ENCODE measurements around the gene SLFNL1.

SLFNL1 gene

GRCh38 chr1:40987439-40988276 is 33.9 kb downstream of the SLFNL1 start:
- no peak for DNase-seq (ENCODE audit: extremely low read depth in 1 of 2, low read depth in 1 of 2)

DNA sequence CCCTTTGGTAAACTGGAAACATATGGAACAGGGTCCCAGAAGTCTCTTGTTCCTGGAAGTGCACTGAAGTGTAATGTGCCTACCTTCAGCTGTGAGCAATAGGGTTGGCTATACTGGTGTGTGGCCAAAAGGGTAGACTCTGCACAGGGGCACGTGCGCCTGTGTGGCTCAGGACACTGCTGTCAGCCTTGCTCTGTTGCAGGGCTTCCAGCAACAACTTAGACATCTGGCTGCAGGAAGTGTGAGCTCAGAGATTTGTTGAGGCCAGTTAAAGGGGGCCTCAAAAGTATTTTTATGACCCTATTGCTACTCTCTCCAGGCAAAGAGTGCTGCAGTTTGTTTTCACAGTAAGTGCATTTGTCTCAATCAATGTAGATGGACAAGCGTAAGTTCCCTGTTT is 34.6 kb downstream of the SLFNL1 start:
- no peak for DNase-seq (ENCODE audit: extremely low read depth in 1 of 2, low read depth in 1 of 2)

DNA sequence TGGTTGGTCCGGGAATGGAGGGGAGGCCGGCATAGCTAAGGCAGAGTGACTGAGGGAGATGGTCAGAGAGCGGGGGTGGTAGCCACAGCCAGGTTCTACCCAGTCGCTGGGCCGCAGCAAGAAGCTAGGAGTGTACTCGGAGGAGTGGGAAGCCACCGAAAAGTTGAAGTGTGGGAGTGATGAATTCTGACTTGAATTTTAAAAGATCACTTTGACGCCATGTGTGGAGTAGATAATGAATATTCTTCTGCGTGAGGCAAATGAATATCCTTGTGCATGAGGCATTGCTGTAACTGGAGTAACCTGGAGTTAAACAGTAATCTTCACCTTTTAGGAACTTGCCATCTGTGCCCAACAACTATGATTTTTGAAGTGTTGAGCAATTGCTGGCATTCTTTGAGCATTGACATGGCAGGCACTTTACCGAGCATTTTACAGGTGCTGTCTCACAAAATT is 35.2 kb downstream of the SLFNL1 start:
- DNase-seq (ENCODE audit: extremely low read depth in 1 of 2, low read depth in 1 of 2): no peak

- DNase-seq (ENCODE audit: extremely low read depth in 1 of 2, low read depth in 1 of 2): no peak
These were observed 35.6 kb downstream of the SLFNL1 start for GRCh38 chr1:40985875-40986274.

DNA sequence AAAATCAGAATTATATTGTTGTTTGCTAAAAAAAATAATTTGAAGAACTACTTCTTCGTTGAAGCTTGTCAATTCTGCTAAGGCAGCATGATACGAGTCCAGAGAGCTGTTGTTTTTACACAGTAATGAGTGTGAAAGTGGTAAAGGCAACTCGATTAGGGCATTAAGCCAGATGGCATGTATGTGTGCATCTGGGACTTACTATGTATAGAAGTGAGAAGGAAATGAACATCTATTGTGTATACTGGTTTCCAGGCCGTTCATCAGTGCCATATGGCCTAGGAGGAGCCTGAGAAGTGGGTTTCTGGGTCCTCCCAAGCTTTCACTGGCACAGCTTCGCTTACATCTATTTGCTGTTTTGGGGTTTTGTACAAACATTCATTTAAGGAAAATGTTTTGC is 36.4 kb downstream of the SLFNL1 start:
- DNase-seq (ENCODE audit: extremely low read depth in 1 of 2, low read depth in 1 of 2): no peak

DNA sequence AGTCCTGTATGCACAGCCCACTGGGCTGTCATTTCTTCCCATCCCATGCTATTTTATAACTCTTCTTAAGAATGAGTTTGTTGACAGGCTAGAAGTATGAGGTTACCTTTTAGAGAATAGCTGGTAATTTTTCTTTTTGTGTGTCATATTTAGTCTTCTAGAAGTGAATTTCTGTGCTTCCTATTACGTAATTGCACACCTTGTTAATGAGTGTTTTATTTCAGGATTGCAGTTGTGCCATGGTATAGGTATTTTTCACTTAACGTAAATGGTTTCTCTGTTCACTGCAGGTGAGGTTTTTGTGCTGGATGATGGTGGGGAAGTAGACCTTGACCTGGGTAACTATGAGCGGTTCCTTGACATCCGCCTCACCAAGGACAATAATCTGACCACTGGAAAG is 37.0 kb downstream of the SLFNL1 start:
- DNase-seq (ENCODE audit: extremely low read depth in 1 of 2, low read depth in 1 of 2): no peak

DNA sequence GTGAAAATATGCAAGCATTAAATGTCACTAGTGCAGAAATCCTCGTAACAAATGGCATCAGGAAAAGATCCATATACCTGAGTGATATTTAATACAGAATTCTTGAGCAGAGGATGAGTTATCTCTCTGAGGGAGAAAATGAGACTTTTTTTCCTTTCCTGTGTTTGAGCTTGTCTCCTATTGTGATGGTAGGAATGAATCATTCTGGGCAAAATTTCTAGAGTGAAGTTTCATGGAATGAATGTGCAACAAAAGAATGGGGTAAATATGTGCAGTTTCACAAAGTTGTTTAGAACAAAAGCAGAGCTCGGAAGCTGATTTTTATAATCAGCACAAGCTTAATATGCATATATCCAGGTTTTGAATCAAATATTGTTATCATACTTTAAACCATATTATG is 37.5 kb downstream of the SLFNL1 start:
- no peak for DNase-seq (ENCODE audit: extremely low read depth in 1 of 2, low read depth in 1 of 2)

GRCh38 chr1:40983286-40983685 is 38.2 kb downstream of the SLFNL1 start:
- DNase-seq (ENCODE audit: extremely low read depth in 1 of 2, low read depth in 1 of 2): no peak

DNA sequence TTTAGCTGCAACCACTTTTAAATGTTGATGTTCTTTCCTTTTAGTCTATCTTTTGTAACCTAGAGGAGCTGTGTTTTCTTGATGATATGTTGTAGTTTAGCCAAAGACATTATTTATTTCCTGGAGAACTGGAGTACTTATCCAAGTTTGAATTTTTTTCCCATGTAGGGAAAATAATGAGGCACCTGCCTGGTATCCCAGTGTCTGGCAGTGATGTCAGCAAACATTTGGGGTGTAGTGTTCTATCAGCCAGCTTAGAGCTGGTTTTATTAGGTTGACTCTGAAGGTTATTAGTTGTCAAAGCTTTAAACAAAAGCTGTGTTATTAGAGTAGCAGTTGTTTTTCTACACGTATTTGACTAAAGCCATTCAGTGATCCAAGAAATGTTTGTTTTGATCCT is 38.8 kb downstream of the SLFNL1 start:
- DNase-seq (ENCODE audit: extremely low read depth in 1 of 2, low read depth in 1 of 2): no peak

DNA sequence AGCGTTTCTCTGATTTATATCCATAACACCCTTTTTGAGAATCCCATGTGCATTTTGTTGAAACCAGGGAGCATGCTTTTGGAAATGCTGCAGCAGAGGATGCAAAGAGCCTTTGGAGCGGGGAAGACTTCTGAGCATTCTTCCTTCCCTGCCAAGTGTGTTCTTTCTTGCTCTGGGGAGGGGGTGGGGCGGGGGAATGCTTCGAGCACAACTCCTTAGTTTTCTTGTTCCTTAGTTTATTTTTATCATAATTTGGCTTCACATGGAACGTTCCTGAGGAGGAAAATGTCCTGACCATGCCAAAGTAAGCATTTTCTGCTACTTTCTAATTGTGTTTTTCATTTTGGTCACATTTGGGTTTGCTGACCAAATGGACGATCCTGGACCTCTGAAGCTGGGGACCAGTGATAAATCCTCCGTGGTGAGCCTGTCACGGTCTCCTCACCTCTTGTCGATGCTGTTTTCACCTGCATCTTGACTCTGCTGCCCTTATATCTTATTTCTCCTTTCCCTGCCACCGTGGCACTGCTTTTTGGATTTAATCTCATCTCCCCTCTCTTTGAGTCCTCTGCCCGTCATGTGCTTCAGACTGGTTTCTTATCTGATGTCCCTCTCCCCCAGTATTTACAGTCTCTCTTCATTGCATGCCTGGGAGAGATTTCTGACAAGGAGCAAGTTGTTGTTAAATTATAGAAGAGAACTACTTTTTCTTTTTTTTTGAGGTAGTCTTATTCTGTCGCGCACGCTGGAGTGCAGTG is 39.7 kb downstream of the SLFNL1 start:
- DNase-seq (ENCODE audit: extremely low read depth in 1 of 2, low read depth in 1 of 2): no peak

DNA sequence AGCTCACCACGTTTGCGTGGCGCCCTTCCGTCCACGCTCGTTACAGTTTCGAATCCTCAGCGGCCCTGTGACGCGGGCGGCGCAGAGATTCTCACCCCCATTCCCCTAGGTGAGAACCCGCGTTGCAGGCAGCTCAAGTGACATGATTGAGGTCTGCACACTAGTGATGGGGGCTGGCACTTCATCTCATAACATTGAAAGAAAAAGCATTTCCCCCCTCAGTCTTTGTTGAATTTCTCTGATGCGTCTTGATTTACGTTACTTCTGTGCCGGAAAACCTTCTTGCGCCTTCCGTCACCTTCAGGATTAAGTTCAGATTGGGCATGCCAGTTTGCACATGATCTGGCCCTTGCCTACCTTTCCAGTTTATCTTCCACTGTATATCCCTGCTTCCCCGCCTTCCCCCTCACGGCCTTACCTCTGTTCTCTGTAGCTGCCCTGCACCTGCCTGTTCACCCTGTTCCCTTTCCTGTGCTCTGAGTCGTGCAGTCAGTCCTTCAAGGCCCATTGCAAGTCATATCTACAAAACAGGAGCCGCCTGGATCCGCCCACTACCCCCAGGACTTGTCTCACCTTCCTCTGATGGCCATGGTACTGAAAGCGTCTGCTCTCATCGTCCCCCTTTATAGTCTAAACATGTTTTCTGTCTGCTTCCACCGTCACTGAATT is 40.9 kb downstream of the SLFNL1 start:
- DNase-seq (ENCODE audit: extremely low read depth in 1 of 2, low read depth in 1 of 2): peak in 1 of 2 donors; percentile 11

DNA sequence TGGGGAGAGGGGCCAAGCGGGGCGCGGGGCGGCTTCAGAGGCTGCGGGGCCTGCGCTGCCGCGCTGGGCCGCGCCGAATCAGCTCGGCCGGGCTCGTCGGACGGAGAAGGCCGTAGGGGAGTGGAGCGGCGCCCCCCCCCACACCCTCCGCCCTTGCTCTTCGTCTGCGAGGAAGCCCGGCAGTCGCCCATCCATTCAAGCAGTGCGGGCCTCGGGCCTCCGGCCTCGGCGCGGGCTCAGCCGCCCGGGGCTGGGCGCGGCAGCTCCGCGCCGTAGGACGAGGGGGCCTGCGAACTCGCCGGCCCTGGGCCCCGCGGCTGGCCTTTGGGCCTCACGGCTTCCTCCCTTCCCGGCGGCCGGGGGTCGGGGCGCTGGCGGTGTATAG is 41.5 kb downstream of the SLFNL1 start:
- no peak for DNase-seq (ENCODE audit: extremely low read depth in 1 of 2, low read depth in 1 of 2)

- peak; percentile 84 to 95 for DNase-seq (ENCODE audit: extremely low read depth in 1 of 2, low read depth in 1 of 2)
These were observed 42.1 kb downstream of the SLFNL1 start, which contains the start of gene CTPS1 for GRCh38 chr1:40979241-40980067. TSS of gene CTPS1 (plus strand) at chr1:40979696. CDS start at chr1:40983291, 3,595 bp downstream.

- no peak for DNase-seq (ENCODE audit: extremely low read depth in 1 of 2, low read depth in 1 of 2)
These were observed 42.7 kb downstream of the SLFNL1 start for GRCh38 chr1:40978886-40979240.

DNA sequence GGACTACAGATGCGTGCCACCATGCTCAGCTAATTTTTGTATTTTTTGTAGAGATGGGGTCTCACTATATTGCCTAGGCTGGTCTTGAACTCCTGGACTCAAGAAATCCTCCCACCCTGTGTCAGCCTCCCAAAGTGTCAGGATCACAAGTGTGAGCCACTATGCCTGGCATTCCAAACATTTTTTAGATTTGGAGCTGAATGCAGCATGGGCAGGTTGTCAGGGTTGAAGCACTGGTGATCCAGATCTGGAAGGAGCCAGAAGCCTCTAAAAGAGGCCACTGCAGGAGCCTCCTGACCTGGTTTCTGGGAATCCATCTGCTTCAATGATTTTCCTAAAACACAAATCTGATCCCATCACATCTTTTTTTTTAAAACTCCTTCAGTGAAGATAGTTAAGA is 43.8 kb downstream of the SLFNL1 start:
- no peak for DNase-seq (ENCODE audit: extremely low read depth in 1 of 2, low read depth in 1 of 2)

GRCh38 chr1:40976952-40977690 is 44.4 kb downstream of the SLFNL1 start:
- no peak for DNase-seq (ENCODE audit: extremely low read depth in 1 of 2, low read depth in 1 of 2)

DNA sequence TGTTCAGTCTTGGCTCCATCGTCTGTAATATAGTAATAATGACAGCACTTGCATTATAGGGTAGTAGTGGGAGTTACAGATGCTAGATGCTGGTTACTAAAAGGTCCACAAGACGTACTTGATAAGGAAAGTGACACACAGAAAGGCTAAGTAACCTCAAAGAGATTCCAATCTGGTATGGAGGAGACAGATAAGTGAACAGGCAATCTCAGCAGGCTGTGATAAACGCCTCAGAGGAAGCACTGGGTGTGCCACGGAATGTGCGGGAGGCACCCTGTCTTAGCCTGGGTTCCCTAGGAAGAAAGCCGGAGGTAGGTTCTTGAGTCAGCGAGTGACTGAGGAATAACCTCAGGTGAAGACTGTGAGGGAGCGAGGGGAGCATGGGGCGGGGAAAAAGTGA is 46.6 kb downstream of the SLFNL1 start:
- no peak for DNase-seq (ENCODE audit: extremely low read depth in 1 of 2, low read depth in 1 of 2)

GRCh38 chr1:40973912-40974311 is 47.6 kb downstream of the SLFNL1 start:
- no peak for DNase-seq (ENCODE audit: extremely low read depth in 1 of 2, low read depth in 1 of 2)

GRCh38 chr1:40971966-40972365 is 49.6 kb downstream of the SLFNL1 start:
- no peak for DNase-seq (ENCODE audit: extremely low read depth in 1 of 2, low read depth in 1 of 2)

DNA sequence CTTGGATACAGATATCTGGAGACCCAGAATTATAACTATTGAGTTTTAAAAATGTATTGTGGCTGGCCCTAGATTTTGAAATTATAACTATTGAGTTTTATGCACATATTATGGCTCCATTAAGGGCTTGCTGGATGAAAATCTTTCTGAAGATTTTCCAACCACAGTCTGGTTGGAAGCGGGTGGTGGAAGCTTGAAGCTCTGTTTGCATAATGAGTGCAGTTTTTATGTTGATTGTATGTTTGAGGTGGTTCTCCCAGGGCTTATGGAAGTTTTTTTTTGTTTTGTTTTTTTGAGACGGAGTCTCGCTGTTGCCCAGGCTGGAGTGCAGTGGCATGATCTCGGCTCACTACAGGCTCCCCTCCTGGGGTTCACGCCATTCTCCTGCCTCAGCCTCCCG is 52.1 kb downstream of the SLFNL1 start:
- no peak for DNase-seq (ENCODE audit: extremely low read depth in 1 of 2, low read depth in 1 of 2)

All from activated CD8-positive, alpha-beta memory T cell treated with anti-CD3 and anti-CD28 coated beads for 1 hour (primary cell).